ENCODE results near the gene THAP7.

THAP7 gene

GRCh38 chr22:20962491-20962945 lies 39.4 kb downstream of the THAP7 start:
- no peak for DNase-seq

- no peak for DNase-seq
These were observed 41.3 kb downstream of the THAP7 start for GRCh38 chr22:20960609-20961008.

GRCh38 chr22:20959578-20960461 lies 42.1 kb downstream of the THAP7 start:
- DNase-seq, result no peak

- no peak for DNase-seq
These were observed 44.1 kb downstream of the THAP7 start for GRCh38 chr22:20957683-20958431.

DNA sequence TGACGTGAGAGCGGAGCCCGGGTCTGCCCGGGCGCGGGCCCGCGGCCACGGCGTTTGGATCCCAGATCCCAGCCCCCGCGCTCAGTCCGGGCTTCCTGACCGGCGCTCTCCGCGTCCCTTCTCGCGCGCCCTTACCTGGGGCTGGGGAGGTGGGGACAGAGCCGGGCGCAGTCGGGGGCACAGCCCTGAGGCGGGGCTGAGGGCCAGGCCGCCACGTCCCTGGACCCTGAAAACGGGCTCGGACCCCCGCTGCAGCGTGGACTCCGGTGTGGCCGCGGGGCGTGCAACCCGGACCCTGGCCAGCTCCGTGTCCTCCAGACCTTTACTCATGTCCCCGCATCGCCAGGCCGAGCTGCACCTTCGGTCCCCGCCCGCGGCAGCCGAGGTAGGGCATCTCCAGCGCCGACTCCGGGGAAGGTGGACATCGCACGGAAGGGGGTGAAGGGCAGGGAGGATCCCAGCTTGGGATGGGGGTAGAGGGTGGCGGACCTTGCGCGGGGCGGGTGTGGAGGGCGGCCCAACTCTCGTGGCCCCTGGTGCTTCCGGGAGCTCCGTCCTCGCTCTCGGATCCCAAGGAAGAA lies 44.7 kb downstream of the THAP7 start:
- DNase-seq, result no peak

- no peak for DNase-seq
These were observed 45.4 kb downstream of the THAP7 start for GRCh38 chr22:20956258-20957101.

DNA sequence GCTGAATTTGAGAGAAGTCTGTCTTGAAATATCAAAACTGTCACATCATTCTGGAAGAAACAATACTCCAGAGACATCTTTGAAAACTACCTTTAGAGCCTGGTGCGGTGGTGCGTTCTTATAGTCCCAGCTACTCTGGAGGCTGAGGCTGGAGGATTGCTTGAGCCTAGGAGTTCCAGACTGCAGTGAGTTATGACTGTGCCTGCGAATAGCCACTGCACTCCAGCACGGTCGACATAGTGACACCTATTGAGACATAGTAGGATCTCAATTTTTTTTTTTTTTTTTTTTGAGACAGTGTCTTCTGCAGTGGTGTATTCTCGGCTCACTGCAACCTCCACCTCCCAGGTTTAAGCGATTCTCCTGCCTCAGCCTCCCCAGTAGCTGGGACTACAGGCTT lies 46.4 kb downstream of the THAP7 start:
- no peak for DNase-seq

- DNase-seq, result no peak
These were observed 48.0 kb downstream of the THAP7 start for GRCh38 chr22:20953668-20954500.

GRCh38 chr22:20953342-20953608 lies 48.6 kb downstream of the THAP7 start:
- DNase-seq, result no peak

DNA sequence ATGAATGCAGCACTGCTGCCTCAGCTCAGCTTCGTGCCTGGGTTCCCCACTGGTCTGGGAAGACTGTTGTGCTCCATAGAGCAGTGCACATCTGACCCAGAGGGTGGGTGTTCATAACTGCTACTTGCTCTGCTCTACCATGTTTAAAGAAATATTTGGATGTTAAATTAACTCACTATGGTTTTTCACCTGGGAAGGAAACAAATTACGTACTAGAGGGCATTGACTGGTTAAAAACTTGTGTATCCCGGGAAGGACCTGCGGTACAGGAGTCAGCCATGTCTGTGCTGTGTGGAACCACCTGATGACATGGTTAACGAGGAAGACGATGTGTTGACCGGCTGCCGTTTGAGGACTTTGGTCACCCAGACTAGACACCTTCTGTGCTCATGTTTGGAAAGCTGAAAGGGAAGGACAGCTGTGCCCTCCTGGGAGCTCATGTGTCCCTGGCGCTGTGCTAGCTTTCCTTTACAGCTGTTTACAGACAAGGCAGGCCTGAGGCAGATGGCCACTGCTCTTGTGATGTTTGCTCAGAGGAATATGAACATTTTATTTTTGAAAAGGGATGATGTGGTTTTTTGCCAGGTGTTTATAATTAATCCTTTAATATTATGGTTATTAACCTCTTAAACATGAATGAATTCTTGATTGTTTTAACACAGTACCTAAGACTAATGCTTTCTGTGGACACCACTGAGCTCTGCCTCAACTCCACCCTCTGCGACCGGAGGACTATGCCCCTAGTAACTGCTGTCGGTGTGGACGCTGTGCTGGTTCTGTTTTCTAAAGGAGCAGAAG lies 49.2 kb downstream of the THAP7 start:
- DNase-seq, result no peak

DNA sequence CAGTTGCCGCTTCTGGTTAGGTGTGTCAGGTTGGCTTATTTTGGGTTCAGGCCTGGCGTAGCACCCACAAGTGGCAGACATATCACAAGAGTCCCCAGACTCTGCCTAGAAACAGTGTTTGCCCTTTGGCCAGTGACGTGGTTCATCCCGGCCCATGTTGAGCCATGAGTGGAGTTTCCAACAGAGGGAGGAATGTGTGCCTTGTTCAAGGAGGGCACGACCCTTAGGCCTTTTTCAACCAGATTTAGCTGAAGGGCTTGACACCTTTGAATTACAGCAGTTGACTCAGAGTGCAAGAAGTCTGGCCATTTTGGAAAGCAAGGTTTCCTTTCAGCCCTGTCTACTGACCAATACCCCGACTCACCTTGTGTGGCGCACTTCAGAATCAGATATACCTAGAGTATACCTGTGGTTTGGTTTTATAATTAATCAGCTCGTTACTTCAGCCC lies 50.0 kb downstream of the THAP7 start:
- no peak for DNase-seq

- DNase-seq, result no peak
These were observed 50.6 kb downstream of the THAP7 start for GRCh38 chr22:20951151-20951931.

DNA sequence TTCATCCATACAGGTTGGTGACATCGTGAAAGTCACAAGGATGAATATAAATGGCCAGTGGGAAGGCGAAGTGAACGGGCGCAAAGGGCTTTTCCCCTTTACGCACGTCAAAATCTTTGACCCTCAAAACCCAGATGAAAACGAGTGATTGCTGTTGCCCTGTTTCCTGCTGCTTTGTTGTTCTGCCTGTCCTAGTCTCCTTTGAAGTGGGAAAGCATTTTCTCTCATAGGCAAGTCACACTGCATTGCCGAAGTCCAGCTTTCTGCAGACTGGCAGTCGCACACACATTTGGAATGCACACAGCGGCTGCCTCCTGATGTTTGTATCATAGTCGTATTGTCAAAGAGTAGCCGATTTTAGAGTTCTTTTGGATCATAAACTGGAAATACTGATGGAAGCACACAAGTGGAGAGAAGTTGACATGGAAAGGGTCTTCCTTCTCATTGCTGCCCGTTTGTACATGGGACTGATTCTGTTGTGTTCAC lies 52.2 kb downstream of the THAP7 start:
- no peak for DNase-seq
